ENCODE measurements around the gene KIF18B.

GRCh38 chr17:44911133-44912001 is 36.2 kb downstream of the KIF18B start:
- TF ChIP-seq CTCF (IDR thresholded peaks at IDR 0.05) (no peak), POLR2A (IDR thresholded peaks at IDR 0.05) (no peak), POLR2AphosphoS5 (IDR thresholded peaks at IDR 0.05; ENCODE audit: insufficient read depth in 1 of 2, low read depth in 1 of 2) (no peak)
